Uterus (tissue), 2 donors: ENCODE data around the gene PLB1.

Experiments
- CTCF ChIP-seq, 4 experiments: fragments of 200-600 bp in 2 of 4; fragments of 450-650 bp in 2 of 4; sonication (generic) in 2 of 4; IDR thresholded peaks; one replicate each; pipeline ENCODE4 v1.5.1; 2016 to 2019; ENCODE audit warnings: antibody characterized with exemption in 4 of 4, mild to moderate bottlenecking in 2 of 4, moderate library complexity in 1 of 4
- POLR2A ChIP-seq, 2 donors: fragments of 450-650 bp; IDR thresholded peaks; one replicate each; pipeline ENCODE4 v1.6.1; 2016; ENCODE audit warnings: antibody characterized with exemption in 2 of 2, mild to moderate bottlenecking in 1 of 2, moderate library complexity in 1 of 2

- TF ChIP-seq CTCF (IDR thresholded peaks at IDR 0.05) (no peak), POLR2A (IDR thresholded peaks at IDR 0.05) (no peak)
Observed at GRCh38 chr2:28586867-28587266, 91.0 kb downstream of the PLB1 start.
